ENCODE results near the gene GLI3. TPM values are rescaled to one million over a fixed set of nuclear protein-coding genes. Genes with fewer than 3 reads are reported as not detected.

Gene GLI3
- total and polyA plus RNA-seq, 2 of the 8 experiments (the other 6 are each of a cell fraction or from before 2014, with no cell fraction given) = 8.0 to 31.1 TPM

GRCh38 chr7:42022791-42023190, 214.2 kb downstream of the GLI3 start:
- H4K5ac ChIP-seq (ENCODE audit: insufficient read length, low read depth, low read length) = no peak overlapping the region
- FAIRE-seq (no peak), DNase-seq (ENCODE audit: low read depth in 1 of 2, low spot score in 2 of 2) (no peak)
- H3K4me2 ChIP-seq (ENCODE audit: insufficient read depth in 1 of 2, low read depth in 2 of 2, low read length in 2 of 2) = no peak overlapping the region
- H4K20me1 ChIP-seq (replicated peaks in 1 of 2; ENCODE audit: control insufficient read depth in 1 of 2, insufficient read depth in 2 of 2, low read length in 2 of 2) = no peaks in the 10 kb centered on the region
- H2BK12ac ChIP-seq (ENCODE audit: low read depth, low read length) = no peak overlapping the region
- H2BK5ac ChIP-seq (ENCODE audit: low read depth, low read length) = no peak overlapping the region
- H3K4me1 ChIP-seq (replicated peaks in 1 of 4; ENCODE audit: control insufficient read depth in 3 of 4, insufficient read depth in 4 of 4, low read length in 3 of 4) = peaks cover 0 to 19% (median 12%) of the 10 kb centered on the region in 4 experiments; a peak in 5 of 7 replicates
- H2AFZ ChIP-seq (ENCODE audit: low read length) = no peak overlapping the region
- no peak overlapping the region for H3K9ac ChIP-seq (replicated peaks in 1 of 4; ENCODE audit: extremely low read depth in 1 of 4, low read depth in 3 of 4, low read length in 3 of 4)
- no peak overlapping the region for H3K27ac ChIP-seq (ENCODE audit: low read depth, low read length)
- H2BK20ac ChIP-seq (ENCODE audit: low read length) = no peak overlapping the region
- no peak overlapping the region for H3K56ac ChIP-seq (replicated peaks; ENCODE audit: insufficient read length, low read depth, low read length)
- H3K14ac ChIP-seq (ENCODE audit: insufficient read length) = no peak overlapping the region
- H3K79me1 ChIP-seq (ENCODE audit: low read depth, low read length) = no peaks in the 10 kb centered on the region
- H4K91ac ChIP-seq (replicated peaks; ENCODE audit: insufficient read length, low read length) = no peak overlapping the region
- WGBS, 2 experiments (ENCODE audit: extremely low coverage in 1 of 2, insufficient coverage in 1 of 2, insufficient read length in 1 of 2, insufficient replicate concordance in 2 of 2, low coverage in 1 of 2, low lambda C conversion rate in 2 of 2, missing lambda C conversion rate in 1 of 2) = 91% methylated on average over 2 of the region's 2 CpGs; no CpG with 5 or more reads in 1 of the 2 experiments
- H3K4ac ChIP-seq (replicated peaks; ENCODE audit: insufficient read length, low read depth, low read length) = no peak overlapping the region
- no peaks in the 10 kb centered on the region for H3K27me3 ChIP-seq (replicated peaks in 1 of 4; ENCODE audit: control insufficient read depth in 3 of 4, extremely low read depth in 1 of 4, insufficient read depth in 3 of 4, low read length in 3 of 4)
- ChIA-PET POLR2A (ENCODE audit: partially characterized antibody) (no interaction called here), CTCF (ENCODE audit: partially characterized antibody) (interaction anchor here (0.6 to 6.0 kb wide), 3 partner anchors 9 to 249 kb away, joined by 3 to 45 read pairs (median 4); no protein-coding TSS in a partner anchor)
- H3K79me2 ChIP-seq (ENCODE audit: control insufficient read depth in 1 of 2, insufficient read depth in 2 of 2, low read length in 2 of 2) = no peaks in the 10 kb centered on the region
- peaks cover 0 to 24% (median 3%) of the 10 kb centered on the region in 4 experiments; a peak in 5 of 8 replicates for H3K36me3 ChIP-seq (ENCODE audit: control insufficient read depth in 2 of 4, insufficient read depth in 4 of 4, low read length in 3 of 4)
- no peak overlapping the region for H2AK5ac ChIP-seq (ENCODE audit: low read depth, low read length)
- H3K23me2 ChIP-seq (ENCODE audit: low read depth, low read length) = no peaks in the 10 kb centered on the region
- TF ChIP-seq TCF12 (IDR thresholded peaks at IDR 0.05; ENCODE audit: low read depth, low read length) (no peak), SAP30 (IDR thresholded peaks at IDR 0.05; ENCODE audit: insufficient read depth, insufficient replicate concordance, low read length) (no peak), SIX5 (IDR thresholded peaks at IDR 0.05; ENCODE audit: low read depth, low read length) (no peak)
- H3K9me3 ChIP-seq (ENCODE audit: insufficient read depth in 2 of 2, low read depth in 1 of 2, low read length in 1 of 2) = no peaks in the 10 kb centered on the region
- H4K8ac ChIP-seq (ENCODE audit: extremely low read depth, insufficient read depth, low read length) = no peak overlapping the region
- no peak overlapping the region for H2BK15ac ChIP-seq (ENCODE audit: low read length)
- no peak overlapping the region for H3K4me3 ChIP-seq (ENCODE audit: extremely low read depth in 1 of 4, insufficient read depth in 2 of 4, low read depth in 3 of 4, low read length in 4 of 4)
- H3K23ac ChIP-seq (ENCODE audit: insufficient read length) = no peak overlapping the region
- H2BK120ac ChIP-seq (replicated peaks; ENCODE audit: low read depth, low read length) = no peak overlapping the region
- no peak overlapping the region for H3K18ac ChIP-seq (ENCODE audit: extremely low read depth, low read length)
